ENCODE results near the gene CCDC152. TPM values are rescaled to one million over a fixed set of nuclear protein-coding genes. Genes with fewer than 3 reads are reported as not detected.
A peak's percentile ranks its signal among the peaks of the same experiment; 100 is the strongest.

The CCDC152 gene
- total RNA-seq, 2 donors from 2014 or later, result 1.3 TPM; not detected in 1

- no peaks in the 10 kb centered on the region for H3K27me3 ChIP-seq
- TF ChIP-seq POLR2A (IDR thresholded peaks at IDR 0.05) (no peak), CTCF (IDR thresholded peaks at IDR 0.05) (no peak)
- ATAC-seq (no peak), DNase-seq (no peak)
- no peak overlapping the region for H3K27ac ChIP-seq
- intact Hi-C loops (cut with DNase I), result no loop called here
- H3K4me1 ChIP-seq, result peaks cover 23% of the 10 kb centered on the region
- no peak overlapping the region for H3K4me3 ChIP-seq
- H3K36me3 ChIP-seq (replicated peaks in 1 of 2; ENCODE audit: insufficient read depth in 1 of 2, low read depth in 2 of 2), result peaks cover 0 to 30% of the 10 kb centered on the region in 2 donors
- peaks cover 0 to 3% (median 0%) of the 10 kb centered on the region in 3 donors for H3K9me3 ChIP-seq
- 94 to 95% methylated on average over 4 of the region's 4 CpGs for WGBS, 2 donors
Observed at GRCh38 chr5:42804717-42805339, 48.2 kb downstream of the CCDC152 start.

- WGBS, 2 donors, result 43 to 52% methylated on average over 2 of the region's 2 CpGs
- no peak for TF ChIP-seq CTCF (IDR thresholded peaks at IDR 0.05)
- TF ChIP-seq POLR2A (IDR thresholded peaks at IDR 0.05), result peak in 1 of 3 donors; percentile 12
- no peak overlapping the region for H3K27ac ChIP-seq
- H3K4me1 ChIP-seq, result peaks cover 23% of the 10 kb centered on the region
- peaks cover 0 to 22% of the 10 kb centered on the region in 2 donors for H3K36me3 ChIP-seq (replicated peaks in 1 of 2; ENCODE audit: insufficient read depth in 1 of 2, low read depth in 2 of 2)
- no peak for ATAC-seq
- H3K27me3 ChIP-seq, result no peaks in the 10 kb centered on the region
- no peak overlapping the region for H3K4me3 ChIP-seq
- intact Hi-C loops (cut with DNase I), result no loop called here
- peaks cover 0 to 3% (median 0%) of the 10 kb centered on the region in 3 donors for H3K9me3 ChIP-seq
- DNase-seq, result no peak
Observed at GRCh38 chr5:42806004-42806700, 49.5 kb downstream of the CCDC152 start.

- intact Hi-C loops (cut with DNase I), result no loop called here
- no peak overlapping the region for H3K4me3 ChIP-seq
Observed at GRCh38 chr5:42806701-42807262, 50.2 kb downstream of the CCDC152 start.

GRCh38 chr5:42807722-42808447 lies 51.3 kb downstream of the CCDC152 start:
- Histone ChIP-seq H3K27me3 (no peaks in the 10 kb centered on the region), H3K4me1 (peaks cover 35% of the 10 kb centered on the region), H3K4me3 (no peak overlapping the region), H3K9me3 (peaks cover 0 to 3% (median 0%) of the 10 kb centered on the region in 3 donors), H3K36me3 (replicated peaks in 1 of 2; ENCODE audit: insufficient read depth in 1 of 2, low read depth in 2 of 2) (peaks cover 0 to 16% of the 10 kb centered on the region in 2 donors), H3K27ac (no peak overlapping the region)
- ATAC-seq (no peak), DNase-seq (peak in 2 of 4 donors; percentile 19 to 34)
- WGBS, 2 donors, result 50 to 54% methylated on average over 2 of the region's 2 CpGs
- intact Hi-C loops (cut with DNase I), result no loop called here
- TF ChIP-seq POLR2A (IDR thresholded peaks at IDR 0.05) (no peak), CTCF (IDR thresholded peaks at IDR 0.05) (peak in 3 of 7 experiments; percentile 9 to 14 (median 12))

More at GRCh38 chr5:42806701-42807262, 50.2 kb downstream of the CCDC152 start:
- TF ChIP-seq CTCF (IDR thresholded peaks at IDR 0.05) (no peak), POLR2A (IDR thresholded peaks at IDR 0.05) (no peak)
- peaks cover 0 to 18% of the 10 kb centered on the region in 2 donors for H3K36me3 ChIP-seq (replicated peaks in 1 of 2; ENCODE audit: insufficient read depth in 1 of 2, low read depth in 2 of 2)
- WGBS, 2 donors, result 86 to 88% methylated on average over 3 of the region's 3 CpGs
- peaks cover 0 to 3% (median 0%) of the 10 kb centered on the region in 3 donors for H3K9me3 ChIP-seq
- DNase-seq (no peak), ATAC-seq (no peak)
- H3K4me1 ChIP-seq, result peaks cover 24% of the 10 kb centered on the region
- no peaks in the 10 kb centered on the region for H3K27me3 ChIP-seq
- H3K27ac ChIP-seq, result no peak overlapping the region
